Stimulated activated CD8-positive, alpha-beta memory T cell treated with anti-CD3 and anti-CD28 coated beads, Interleukin-12 subunit alpha, Interleukin-12 subunit beta, amount 100 ng/mL, for 24 hours (primary cell): ENCODE data around the gene PVRIG.
A peak's percentile ranks its signal among the peaks of the same experiment; 100 is the strongest.
"Not testable (repeated sequence)": the region's sequence is repeated elsewhere in the genome, so short reads cannot be mapped to it uniquely, and the experiment has no call there.

Experiments
- DNase-seq: peaks from one replicate; pipeline ENCODE4 v3.0.0-alpha.2; 2020; ENCODE audit errors: extremely low read depth

Gene PVRIG

DNA sequence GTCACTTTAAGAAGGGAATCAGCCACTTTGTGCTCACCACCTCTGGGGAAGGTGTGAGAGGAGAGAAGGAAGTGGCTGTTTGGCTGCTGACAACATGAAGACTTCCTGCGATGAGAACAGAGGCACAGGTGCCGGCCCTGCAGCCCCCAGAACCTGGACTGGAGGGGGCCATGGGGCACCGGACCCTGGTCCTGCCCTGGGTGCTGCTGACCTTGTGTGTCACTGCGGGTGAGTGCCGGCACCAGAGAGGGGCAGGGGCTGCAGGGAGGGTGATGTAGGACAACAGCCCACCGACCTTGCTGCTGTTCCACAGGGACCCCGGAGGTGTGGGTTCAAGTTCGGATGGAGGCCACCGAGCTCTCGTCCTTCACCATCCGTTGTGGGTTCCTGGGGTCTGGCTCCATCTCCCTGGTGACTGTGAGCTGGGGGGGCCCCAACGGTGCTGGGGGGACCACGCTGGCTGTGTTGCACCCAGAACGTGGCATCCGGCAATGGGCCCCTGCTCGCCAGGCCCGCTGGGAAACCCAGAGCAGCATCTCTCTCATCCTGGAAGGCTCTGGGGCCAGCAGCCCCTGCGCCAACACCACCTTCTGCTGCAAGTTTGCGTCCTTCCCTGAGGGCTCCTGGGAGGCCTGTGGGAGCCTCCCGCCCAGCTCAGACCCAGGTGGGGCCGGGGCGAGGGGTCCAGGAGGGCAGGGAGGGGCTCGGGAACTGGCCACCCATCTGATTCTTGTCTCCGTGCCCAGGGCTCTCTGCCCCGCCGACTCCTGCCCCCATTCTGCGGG, at the start of gene PVRIG:
Gene PVRIG, plus strand, starts transcription at position 149 of the 785 bp plus-strand sequence. Its CDS starts 22 bp downstream, at position 171.
- not testable (repeated sequence) for DNase-seq

- no peak for DNase-seq
Measured at GRCh38 chr7:100170101-100170897, 49.5 kb upstream of the PVRIG start.

DNA sequence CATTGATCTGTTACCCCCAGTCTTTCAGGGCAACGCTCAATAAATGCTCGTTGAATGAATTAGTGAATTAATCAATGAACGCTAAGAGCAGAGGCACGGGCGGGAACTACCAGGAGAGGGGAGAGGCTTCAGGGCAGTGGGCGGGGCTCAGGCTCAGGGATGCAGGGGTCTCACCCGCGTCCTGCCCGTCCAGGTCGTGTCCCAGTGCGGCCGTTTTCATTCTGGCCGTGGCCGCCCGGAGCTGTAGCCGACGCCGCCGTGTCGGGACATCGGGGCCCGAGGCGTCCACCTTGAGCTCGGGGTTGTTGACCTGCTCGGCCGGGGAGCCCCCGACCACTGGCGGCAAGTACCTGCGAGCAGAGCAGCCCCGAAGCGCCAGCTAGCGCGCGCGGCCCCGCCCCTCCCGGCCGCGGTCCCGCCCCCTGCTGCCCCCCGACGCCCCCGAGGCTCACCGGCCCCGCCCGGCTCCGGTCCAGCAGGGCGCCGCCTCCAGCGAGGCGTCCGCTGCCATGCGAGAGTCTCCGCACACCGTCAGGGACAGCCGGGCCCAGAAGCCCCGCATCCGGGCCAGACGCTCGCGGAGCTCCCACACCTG, 48.6 kb upstream of the PVRIG start:
- DNase-seq = no peak

DNA sequence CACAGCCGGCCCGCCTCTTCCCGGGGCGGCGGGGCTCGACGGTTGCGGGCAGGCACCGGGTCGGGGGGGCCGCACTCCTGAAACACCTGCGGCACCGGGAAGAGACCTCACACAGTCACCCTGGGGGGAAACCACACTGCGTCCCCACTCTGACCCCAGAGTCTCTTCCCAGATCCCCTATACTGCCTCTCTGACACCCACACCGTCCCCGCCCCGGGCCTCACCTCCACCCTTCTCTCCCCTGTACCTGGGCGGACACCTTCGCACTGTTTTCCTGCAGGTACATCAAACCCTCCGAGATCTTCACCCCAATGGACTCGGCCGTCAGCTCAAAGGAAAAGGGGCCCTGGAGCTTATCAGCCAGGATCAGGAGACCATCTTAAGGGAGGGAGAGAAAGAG, 47.9 kb upstream of the PVRIG start:
- no peak for DNase-seq

- DNase-seq = no peak
Measured at GRCh38 chr7:100173806-100174495, 45.8 kb upstream of the PVRIG start.

GRCh38 chr7:100174582-100174981, 45.2 kb upstream of the PVRIG start:
- DNase-seq = no peak

DNA sequence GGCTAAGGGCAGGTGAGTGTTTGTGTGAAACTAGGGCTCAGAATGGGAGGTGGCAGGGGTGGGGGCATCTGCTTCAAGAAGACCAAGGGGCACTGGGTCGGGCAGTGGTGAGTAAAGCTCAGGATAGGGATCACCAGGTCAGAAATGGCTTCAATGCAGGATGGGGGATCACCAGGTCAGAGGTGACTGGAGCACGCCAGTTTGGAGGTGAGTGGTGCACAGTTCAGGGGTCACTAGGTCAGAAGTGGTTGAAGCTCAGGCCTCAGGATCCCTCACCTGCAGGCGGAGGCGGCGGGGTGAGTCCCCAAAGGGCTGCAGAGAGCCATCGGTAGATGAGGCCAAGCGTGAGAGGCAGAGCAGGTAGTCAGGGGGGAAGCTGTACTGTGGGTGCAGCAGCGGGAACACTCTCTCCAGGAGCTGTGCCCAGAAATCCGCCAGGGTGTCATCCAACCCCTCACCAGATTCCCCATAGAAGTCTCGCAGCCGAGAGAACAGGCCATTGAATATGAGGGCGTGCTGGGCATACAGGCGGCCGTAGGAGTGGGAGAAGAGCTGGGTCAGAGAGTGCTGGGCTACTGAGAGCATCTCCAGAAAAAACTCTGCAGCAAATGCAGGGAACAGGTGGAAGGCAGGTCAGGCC, 44.3 kb upstream of the PVRIG start:
- DNase-seq = no peak

GRCh38 chr7:100176096-100177044, 43.4 kb upstream of the PVRIG start:
- no peak for DNase-seq

GRCh38 chr7:100177045-100178001, 42.4 kb upstream of the PVRIG start, which contains the start of the genes GPC2 and STAG3:
GPC2 (minus strand) TSS chr7:100177381; CDS start chr7:100177199, 182 bp downstream.
STAG3 (plus strand) TSS chr7:100177918; CDS start chr7:100180557, 2,639 bp downstream.
- peak; percentile 92 for DNase-seq

DNA sequence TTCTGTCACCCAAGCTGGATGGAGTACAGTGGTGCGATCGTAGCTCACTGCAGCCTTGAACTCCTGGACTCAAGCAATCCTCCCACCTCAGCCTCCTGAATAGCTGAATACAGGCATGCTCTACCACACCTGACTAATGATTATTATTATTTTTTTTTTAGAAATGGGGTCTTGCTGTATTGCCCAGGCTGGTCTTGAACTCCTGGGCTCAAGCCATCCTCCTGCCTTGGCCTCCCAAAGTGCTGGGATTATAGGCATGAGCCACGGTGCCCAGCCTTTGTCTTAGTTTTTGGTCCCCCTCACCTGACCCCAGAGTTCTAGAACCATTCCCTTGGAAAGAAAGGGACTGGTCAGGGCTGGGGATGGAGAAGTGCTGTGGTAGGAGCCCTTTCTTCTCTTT, 39.7 kb upstream of the PVRIG start:
- not testable (repeated sequence) for DNase-seq

DNA sequence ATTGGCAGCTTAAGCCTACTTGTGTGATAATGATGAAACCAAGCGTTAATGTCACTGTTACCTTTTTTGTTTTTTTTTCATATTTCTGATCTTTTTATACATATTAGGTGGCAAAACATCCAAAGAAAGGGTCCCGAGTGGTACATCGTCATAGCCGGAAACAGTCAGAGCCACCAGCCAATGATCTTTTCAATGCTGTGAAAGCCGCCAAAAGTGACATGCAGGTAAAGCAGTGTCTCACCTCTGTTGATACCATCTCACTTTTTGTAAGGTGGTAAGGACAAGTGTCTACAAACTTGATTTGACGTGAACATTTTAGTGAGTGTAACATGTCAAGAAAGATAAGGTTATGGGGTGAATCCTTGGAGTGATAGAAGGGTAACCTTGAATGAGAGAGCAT, 37.1 kb upstream of the PVRIG start:
- not testable (repeated sequence) for DNase-seq

- not testable (repeated sequence) for DNase-seq
Measured at GRCh38 chr7:100183090-100183489, 36.7 kb upstream of the PVRIG start.

DNA sequence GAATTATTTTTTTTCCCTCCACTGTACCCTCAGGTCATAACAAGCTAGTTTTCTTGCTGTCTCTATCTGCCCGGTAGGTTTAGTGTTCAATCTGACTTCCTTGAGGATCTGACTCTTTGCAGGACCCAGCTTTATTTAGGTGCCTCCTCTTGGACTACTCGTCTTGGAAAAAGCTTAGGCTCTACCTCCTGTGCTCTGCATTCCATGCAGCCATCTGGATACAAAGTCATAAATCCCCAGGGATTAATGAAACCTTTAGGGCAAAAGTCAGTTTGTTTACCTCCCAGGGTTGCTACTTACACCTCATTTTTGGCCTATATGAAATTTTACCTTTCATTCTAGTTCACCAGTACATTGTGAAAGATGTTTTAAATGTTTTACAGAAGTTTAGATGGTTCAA, 34.0 kb upstream of the PVRIG start:
- DNase-seq = no peak

DNA sequence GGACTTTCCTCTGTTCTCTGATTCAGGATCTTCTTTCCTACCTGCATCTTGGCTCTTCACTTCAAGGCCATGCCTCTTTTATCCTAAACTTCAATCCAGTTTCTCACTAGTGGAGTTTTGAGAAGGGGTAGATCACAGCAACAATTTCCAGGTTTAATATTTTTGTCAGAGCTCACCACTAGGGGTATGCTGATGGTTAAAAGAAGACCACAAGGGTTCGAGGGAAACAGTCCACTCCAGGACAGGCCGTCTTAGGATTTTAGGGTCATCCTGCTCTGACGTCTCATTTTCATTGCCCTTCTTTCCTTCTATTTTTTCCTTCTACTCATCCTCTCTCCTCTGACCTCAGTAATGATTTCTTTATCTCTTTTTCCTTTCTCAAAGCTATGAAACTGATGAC, 30.7 kb upstream of the PVRIG start:
- DNase-seq = no peak

GRCh38 chr7:100190048-100190711, 29.6 kb upstream of the PVRIG start:
- DNase-seq = no peak

DNA sequence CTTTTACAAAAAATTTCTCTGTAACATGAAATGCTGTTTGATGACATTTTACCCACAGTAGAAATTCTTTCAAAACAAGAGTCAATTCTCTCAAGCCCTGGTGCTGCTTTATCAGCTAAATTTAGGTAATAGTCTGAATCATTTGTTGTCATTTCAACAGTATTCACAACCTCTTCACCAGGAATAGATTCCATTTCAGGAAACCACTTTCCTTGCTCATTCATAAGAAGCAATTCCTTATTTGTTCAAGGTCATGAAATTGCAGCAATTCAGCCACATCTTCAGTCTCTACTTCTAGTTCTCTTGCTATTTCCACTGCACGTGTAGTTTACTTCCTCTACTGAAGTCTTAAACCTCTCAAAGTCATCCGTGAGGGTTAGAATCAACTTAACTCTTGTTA, 28.0 kb upstream of the PVRIG start:
- DNase-seq = no peak

GRCh38 chr7:100192281-100192862, 27.4 kb upstream of the PVRIG start:
- DNase-seq = not testable (repeated sequence)

GRCh38 chr7:100192969-100193368, 26.8 kb upstream of the PVRIG start:
- no peak for DNase-seq
